GM18519 (cell line): ENCODE measurements around the gene OR6N1.

Experiments
- ATAC-seq: cut with Tn5 transposase; IDR thresholded peaks from one replicate; pipeline ENCODE4 v1.9.1; 2021; ENCODE audit warnings: mild to moderate bottlenecking, moderate library complexity; ENCODE audit not compliant: unreplicated experiment, low FRiP score

OR6N1 gene

GRCh38 chr1:158754420-158754819 lies 17.6 kb downstream of the OR6N1 start, which contains the start of gene OR6K6:
TSS of gene OR6K6 (plus strand) at chr1:158754720. CDS start at chr1:158754888, 168 bp downstream.
- ATAC-seq = no peak

GRCh38 chr1:158752155-158752712 lies 19.8 kb downstream of the OR6N1 start:
- ATAC-seq = no peak

GRCh38 chr1:158735848-158736247 lies 36.1 kb downstream of the OR6N1 start:
- ATAC-seq = no peak

GRCh38 chr1:158732524-158732923 lies 39.5 kb downstream of the OR6N1 start:
- ATAC-seq = no peak

- ATAC-seq = no peak
Observed at GRCh38 chr1:158731707-158732106, 40.3 kb downstream of the OR6N1 start.

- no peak for ATAC-seq
Observed at GRCh38 chr1:158730453-158730852, 41.5 kb downstream of the OR6N1 start.

- ATAC-seq = no peak
Observed at GRCh38 chr1:158728510-158729225, 43.3 kb downstream of the OR6N1 start.

GRCh38 chr1:158724442-158724841 lies 47.6 kb downstream of the OR6N1 start:
- ATAC-seq = no peak

GRCh38 chr1:158720620-158721019 lies 51.4 kb downstream of the OR6N1 start, which contains the start of gene OR6K3:
TSS of gene OR6K3 (minus strand) at chr1:158720720. CDS start at chr1:158718115, 2,605 bp downstream.
- ATAC-seq = no peak

- no peak for ATAC-seq
Observed at GRCh38 chr1:158719664-158720063, 52.3 kb downstream of the OR6N1 start.

- ATAC-seq = no peak
Observed at GRCh38 chr1:158717344-158717743, 54.7 kb downstream of the OR6N1 start.

- ATAC-seq = peak; percentile 91
Observed at GRCh38 chr1:158716335-158716734, 55.7 kb downstream of the OR6N1 start.

GRCh38 chr1:158714754-158715153 lies 57.2 kb downstream of the OR6N1 start:
- ATAC-seq = no peak
